Measurements from ENCODE around the gene DZIP1. TPM values are rescaled to one million over a fixed set of nuclear protein-coding genes. Genes with fewer than 3 reads are reported as not detected.

The DZIP1 gene
- total and polyA plus RNA-seq, 2 of the 13 experiments (the other 11 are each of a cell fraction or from before 2014, with no cell fraction given), result 11.0 to 36.7 TPM

DNA sequence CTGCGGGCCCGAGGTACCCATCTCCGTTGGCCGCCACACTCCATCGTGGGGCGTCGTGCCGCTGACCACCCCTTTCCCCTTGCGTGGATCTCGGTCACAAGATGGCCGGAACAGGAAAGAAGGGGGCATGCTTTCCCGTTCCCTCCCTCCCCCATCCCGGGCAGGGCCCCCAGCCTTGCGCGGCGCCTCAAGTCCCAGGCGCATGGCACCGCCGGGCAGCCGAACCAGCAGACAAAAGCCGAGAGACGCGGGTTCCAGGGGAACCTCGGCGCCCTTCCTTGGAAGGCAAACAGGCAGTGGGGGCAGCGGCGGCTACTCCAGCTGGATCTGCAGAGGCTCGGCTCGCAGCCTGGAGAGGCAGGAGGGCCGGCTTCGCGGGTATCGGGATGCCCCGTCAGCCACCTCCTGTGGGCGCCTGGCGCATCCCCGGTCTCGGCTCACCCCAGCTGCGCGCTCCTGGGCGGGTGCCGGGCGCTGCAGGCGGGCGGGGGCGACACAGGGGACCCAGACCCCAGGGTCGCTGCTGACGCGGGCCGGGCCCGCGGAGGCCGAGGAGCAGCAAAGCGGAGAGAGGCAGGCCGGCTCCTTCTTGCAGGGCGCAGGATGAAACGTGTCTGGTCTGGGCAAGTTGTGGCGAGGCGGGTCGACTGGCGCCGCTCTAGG, 439 bp downstream of the DZIP1 start (continued):
- TF ChIP-seq, protein P1, sequence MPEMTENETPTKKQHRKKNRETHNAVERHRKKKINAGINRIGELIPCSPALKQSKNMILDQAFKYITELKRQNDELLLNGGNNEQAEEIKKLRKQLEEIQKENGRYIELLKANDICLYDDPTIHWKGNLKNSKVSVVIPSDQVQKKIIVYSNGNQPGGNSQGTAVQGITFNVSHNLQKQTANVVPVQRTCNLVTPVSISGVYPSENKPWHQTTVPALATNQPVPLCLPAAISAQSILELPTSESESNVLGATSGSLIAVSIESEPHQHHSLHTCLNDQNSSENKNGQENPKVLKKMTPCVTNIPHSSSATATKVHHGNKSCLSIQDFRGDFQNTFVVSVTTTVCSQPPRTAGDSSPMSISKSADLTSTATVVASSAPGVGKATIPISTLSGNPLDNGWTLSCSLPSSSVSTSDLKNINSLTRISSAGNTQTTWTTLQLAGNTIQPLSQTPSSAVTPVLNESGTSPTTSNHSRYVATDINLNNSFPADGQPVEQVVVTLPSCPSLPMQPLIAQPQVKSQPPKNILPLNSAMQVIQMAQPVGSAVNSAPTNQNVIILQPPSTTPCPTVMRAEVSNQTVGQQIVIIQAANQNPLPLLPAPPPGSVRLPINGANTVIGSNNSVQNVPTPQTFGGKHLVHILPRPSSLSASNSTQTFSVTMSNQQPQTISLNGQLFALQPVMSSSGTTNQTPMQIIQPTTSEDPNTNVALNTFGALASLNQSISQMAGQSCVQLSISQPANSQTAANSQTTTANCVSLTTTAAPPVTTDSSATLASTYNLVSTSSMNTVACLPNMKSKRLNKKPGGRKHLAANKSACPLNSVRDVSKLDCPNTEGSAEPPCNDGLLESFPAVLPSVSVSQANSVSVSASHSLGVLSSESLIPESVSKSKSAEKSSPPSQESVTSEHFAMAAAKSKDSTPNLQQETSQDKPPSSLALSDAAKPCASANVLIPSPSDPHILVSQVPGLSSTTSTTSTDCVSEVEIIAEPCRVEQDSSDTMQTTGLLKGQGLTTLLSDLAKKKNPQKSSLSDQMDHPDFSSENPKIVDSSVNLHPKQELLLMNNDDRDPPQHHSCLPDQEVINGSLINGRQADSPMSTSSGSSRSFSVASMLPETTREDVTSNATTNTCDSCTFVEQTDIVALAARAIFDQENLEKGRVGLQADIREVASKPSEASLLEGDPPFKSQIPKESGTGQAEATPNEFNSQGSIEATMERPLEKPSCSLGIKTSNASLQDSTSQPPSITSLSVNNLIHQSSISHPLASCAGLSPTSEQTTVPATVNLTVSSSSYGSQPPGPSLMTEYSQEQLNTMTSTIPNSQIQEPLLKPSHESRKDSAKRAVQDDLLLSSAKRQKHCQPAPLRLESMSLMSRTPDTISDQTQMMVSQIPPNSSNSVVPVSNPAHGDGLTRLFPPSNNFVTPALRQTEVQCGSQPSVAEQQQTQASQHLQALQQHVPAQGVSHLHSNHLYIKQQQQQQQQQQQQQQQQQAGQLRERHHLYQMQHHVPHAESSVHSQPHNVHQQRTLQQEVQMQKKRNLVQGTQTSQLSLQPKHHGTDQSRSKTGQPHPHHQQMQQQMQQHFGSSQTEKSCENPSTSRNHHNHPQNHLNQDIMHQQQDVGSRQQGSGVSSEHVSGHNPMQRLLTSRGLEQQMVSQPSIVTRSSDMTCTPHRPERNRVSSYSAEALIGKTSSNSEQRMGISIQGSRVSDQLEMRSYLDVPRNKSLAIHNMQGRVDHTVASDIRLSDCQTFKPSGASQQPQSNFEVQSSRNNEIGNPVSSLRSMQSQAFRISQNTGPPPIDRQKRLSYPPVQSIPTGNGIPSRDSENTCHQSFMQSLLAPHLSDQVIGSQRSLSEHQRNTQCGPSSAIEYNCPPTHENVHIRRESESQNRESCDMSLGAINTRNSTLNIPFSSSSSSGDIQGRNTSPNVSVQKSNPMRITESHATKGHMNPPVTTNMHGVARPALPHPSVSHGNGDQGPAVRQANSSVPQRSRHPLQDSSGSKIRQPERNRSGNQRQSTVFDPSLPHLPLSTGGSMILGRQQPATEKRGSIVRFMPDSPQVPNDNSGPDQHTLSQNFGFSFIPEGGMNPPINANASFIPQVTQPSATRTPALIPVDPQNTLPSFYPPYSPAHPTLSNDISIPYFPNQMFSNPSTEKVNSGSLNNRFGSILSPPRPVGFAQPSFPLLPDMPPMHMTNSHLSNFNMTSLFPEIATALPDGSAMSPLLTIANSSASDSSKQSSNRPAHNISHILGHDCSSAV (CRISPR knock-in tag; IDR thresholded peaks at IDR 0.05; ENCODE audit: borderline replicate concordance), result no peak
- TF ChIP-seq NFYB (CRISPR knock-in tag; IDR thresholded peaks at IDR 0.05) (no peak), SYNCRIP (IDR thresholded peaks at IDR 0.05; ENCODE audit: insufficient read depth, low read depth, low read length) (no peak), ZNF598 (CRISPR knock-in tag; IDR thresholded peaks at IDR 0.05; ENCODE audit: borderline replicate concordance) (peak; percentile 67; the same call in 1 of the 2 replicates), SP4 (CRISPR knock-in tag; IDR thresholded peaks at IDR 0.05) (no peak), SMAD1 (CRISPR knock-in tag; IDR thresholded peaks at IDR 0.05; ENCODE audit: borderline replicate concordance, low read depth) (no peak), ELF4 (CRISPR knock-in tag; IDR thresholded peaks at IDR 0.05; ENCODE audit: borderline replicate concordance) (no peak), AHR (CRISPR knock-in tag; IDR thresholded peaks at IDR 0.05) (no peak), PHF20 (CRISPR knock-in tag; IDR thresholded peaks at IDR 0.05) (no peak), ZNF878 (CRISPR knock-in tag; IDR thresholded peaks at IDR 0.05) (no peak), MTF1 (CRISPR knock-in tag; IDR thresholded peaks at IDR 0.05) (no peak)
- TF ChIP-seq, protein P2, sequence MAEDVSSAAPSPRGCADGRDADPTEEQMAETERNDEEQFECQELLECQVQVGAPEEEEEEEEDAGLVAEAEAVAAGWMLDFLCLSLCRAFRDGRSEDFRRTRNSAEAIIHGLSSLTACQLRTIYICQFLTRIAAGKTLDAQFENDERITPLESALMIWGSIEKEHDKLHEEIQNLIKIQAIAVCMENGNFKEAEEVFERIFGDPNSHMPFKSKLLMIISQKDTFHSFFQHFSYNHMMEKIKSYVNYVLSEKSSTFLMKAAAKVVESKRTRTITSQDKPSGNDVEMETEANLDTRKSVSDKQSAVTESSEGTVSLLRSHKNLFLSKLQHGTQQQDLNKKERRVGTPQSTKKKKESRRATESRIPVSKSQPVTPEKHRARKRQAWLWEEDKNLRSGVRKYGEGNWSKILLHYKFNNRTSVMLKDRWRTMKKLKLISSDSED (CRISPR knock-in tag; IDR thresholded peaks at IDR 0.05), result no peak
- TF ChIP-seq, protein P3, sequence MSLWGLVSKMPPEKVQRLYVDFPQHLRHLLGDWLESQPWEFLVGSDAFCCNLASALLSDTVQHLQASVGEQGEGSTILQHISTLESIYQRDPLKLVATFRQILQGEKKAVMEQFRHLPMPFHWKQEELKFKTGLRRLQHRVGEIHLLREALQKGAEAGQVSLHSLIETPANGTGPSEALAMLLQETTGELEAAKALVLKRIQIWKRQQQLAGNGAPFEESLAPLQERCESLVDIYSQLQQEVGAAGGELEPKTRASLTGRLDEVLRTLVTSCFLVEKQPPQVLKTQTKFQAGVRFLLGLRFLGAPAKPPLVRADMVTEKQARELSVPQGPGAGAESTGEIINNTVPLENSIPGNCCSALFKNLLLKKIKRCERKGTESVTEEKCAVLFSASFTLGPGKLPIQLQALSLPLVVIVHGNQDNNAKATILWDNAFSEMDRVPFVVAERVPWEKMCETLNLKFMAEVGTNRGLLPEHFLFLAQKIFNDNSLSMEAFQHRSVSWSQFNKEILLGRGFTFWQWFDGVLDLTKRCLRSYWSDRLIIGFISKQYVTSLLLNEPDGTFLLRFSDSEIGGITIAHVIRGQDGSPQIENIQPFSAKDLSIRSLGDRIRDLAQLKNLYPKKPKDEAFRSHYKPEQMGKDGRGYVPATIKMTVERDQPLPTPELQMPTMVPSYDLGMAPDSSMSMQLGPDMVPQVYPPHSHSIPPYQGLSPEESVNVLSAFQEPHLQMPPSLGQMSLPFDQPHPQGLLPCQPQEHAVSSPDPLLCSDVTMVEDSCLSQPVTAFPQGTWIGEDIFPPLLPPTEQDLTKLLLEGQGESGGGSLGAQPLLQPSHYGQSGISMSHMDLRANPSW (CRISPR knock-in tag; IDR thresholded peaks at IDR 0.05; ENCODE audit: borderline replicate concordance), result no peak
- TF ChIP-seq, protein P4, sequence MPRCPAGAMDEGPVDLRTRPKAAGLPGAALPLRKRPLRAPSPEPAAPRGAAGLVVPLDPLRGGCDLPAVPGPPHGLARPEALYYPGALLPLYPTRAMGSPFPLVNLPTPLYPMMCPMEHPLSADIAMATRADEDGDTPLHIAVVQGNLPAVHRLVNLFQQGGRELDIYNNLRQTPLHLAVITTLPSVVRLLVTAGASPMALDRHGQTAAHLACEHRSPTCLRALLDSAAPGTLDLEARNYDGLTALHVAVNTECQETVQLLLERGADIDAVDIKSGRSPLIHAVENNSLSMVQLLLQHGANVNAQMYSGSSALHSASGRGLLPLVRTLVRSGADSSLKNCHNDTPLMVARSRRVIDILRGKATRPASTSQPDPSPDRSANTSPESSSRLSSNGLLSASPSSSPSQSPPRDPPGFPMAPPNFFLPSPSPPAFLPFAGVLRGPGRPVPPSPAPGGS (CRISPR knock-in tag; IDR thresholded peaks at IDR 0.05), result no peak
- TF ChIP-seq, protein P5, sequence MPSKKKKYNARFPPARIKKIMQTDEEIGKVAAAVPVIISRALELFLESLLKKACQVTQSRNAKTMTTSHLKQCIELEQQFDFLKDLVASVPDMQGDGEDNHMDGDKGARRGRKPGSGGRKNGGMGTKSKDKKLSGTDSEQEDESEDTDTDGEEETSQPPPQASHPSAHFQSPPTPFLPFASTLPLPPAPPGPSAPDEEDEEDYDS (CRISPR knock-in tag; IDR thresholded peaks at IDR 0.05), result no peak

Data from HepG2 (cell line).